GM21825 (cell line): Measurements from ENCODE around the gene ZNF821.
"Not testable (repeated sequence)": the region's sequence is repeated elsewhere in the genome, so short reads cannot be mapped to it uniquely, and the experiment has no call there.

Experiments
- ATAC-seq: cut with Tn5 transposase; IDR thresholded peaks from one replicate; pipeline ENCODE4 v1.9.1; 2021; ENCODE audit warnings: mild to moderate bottlenecking, moderate library complexity; ENCODE audit not compliant: unreplicated experiment

Gene ZNF821

DNA sequence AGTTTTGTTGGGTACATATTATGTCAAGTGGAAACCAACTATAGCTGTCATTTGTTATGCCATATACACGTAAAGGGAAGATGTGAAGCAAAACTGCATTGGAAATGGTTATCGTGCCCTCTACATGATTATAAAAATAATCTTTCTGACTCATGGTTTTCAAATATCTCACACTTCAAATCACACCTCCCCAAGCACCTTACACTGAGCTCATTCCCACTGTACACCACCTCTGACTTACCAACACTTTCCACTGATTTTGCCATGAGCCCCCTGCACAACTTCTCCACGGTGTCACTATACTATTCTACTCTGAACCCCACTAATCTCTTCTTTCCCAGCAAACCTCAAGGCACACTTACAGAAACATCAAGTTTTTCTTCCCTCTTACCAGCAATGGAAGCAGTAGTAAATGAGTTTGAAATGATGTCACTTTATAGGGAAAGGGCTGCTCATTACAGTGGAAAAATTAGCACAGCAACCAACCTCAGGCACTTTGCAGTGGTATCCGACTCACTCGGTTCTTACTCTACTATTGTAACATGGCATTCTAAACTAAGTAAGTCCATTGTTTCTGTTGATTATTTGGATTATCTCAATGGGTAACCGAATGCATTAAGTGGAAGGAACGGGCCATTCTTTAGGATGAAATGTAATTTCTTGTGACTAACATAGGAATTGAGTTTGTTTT, 18.7 kb downstream of the ZNF821 start:
- ATAC-seq = no peak

DNA sequence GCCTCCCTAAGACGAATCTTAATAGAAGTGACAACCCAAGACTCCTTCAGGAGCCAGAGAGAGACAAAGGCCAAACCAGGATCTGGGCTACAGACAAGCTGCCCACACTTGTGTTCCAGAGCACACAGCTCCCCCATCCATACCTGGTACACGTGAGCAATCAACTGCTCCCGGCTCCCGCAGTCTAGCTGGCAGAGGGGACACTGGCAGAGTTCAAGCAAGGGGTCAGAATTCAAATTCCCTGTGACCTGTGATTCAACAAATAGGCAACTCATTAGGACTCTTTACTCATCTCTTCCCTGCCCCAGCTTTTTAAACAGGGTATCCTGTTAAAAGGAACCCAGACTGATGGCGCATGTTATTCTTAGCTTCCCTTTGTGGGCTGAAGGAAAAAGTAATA, 20.0 kb downstream of the ZNF821 start:
- no peak for ATAC-seq

DNA sequence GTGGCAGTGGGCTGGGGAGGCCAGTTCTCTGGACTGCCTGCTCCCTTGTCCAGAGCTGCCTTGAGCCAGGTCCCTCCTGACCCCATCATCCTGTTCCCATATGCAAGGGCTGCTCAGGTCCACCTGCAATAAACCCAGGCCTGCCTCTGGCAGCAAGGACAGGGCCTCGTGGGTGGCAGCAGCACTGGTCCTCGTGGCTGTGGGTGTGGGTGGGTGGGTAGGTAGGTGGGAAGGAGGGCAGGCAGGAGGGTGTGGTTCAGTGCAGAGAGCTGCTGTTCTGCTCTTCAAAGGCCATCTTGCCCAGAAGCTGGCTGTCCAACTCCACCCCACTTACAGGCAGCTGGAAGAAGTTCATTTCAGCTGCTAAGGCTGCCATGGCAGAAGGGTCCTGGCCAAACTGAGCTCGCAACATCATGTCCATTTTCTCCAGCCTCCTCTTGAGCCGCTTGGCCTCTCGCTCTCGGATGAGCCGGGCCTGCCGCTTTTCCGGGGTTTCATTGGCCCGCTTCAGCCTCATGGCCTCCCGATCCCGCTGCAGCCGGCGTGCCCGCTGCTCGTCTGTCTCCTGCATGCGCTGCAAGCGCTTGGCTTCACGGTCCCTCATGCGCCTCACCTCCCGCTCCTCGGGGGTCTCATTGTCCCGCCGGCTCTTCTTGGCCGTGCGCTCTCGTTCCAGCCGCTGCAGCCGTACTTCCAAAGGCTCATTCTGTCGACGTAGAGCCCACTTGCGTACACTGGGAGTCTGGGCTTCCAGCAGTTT, 24.0 kb downstream of the ZNF821 start:
- no peak for ATAC-seq

- ATAC-seq = no peak
Observed at GRCh38 chr16:71855937-71856662, 27.9 kb downstream of the ZNF821 start.

DNA sequence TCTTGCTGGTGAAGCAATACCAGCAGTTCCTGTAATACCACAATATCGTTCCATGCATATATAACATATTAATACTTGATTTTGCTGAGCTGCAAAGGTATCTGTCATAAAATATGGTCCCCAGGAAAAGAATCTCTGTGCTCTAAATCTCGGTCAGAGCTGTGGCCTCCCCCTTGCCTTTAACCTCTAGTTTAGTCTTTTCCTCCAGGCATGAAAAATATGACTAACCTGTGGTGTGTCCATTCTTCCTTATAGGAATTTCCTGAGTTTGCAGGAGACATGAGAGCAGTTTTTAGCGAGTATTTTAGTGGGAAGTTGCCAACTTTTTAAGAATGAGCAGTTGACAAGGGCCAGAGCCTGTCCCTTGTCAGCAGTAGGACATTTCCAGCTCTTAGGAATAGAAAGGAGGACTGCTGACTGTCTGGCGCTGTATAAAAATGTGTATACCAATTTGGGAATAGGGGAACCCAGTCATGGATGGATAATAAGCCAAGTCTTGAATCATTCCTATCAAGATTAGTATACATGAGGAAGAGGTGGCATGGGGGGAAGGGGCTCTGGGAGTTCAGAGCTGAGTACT, 29.5 kb downstream of the ZNF821 start:
- no peak for ATAC-seq

- ATAC-seq = peak; percentile 60
Observed at GRCh38 chr16:71853413-71853812, 30.6 kb downstream of the ZNF821 start.

- no peak for ATAC-seq
Observed at GRCh38 chr16:71852561-71852960, 31.4 kb downstream of the ZNF821 start.

DNA sequence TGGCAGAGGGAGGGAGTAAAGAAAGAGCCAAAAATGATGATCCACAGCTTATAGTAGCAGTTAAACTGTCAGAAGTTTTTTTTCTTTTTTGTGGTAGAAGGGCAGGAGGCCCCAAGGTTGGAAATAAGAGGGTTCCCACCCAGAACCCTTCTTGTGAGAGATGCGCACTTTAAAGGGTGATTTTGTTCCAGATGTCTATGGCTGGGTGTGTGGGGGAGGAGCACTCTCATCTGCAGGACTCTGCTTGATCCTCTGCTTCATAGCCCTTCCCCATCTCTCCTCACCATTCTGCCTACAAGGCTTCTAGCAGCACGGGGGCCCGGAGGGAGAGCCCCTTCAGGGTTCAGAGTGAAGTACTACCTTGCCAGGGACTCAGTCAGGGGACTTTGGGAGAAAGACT, 31.8 kb downstream of the ZNF821 start:
- ATAC-seq = no peak

DNA sequence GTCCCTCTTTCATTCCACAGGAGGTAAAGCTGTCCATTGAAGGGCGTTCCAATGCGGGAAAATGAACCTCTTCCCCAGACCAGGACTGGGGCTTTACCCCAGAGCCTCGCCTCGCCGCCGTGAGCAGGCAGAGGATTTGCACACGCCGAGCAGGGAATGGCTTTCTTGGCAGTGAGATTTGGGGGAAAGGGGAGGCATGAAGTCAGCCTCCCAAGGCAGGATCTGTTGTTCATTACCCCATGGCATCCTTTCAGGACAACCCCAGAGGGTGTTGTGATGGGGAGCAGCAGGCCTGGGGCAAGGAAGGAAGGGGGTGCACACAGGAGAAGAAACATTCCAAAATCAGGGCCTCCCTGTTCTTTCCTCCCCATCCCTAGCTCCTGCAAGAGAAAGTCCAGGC, 32.2 kb downstream of the ZNF821 start:
- ATAC-seq = no peak

GRCh38 chr16:71848622-71849021, 35.4 kb downstream of the ZNF821 start:
- ATAC-seq = no peak

DNA sequence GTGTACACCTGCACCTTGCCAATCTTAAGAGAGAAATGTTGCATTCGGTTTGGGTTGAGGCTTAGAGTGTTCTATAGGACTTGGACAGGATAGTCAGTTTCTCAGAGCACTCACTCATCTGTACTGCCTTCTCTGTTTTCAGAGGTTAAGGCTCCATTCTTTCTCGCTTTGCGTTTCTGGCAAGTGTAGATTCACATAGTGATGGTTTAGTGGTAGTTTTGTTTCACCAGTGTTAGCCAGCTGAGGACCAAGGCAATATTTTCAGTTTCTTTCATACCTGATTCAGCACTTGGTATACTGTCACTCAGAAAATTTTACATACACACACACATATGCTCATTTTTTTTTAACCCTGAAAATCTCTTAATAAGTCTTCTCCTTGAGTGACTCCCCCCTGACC, 36.9 kb downstream of the ZNF821 start:
- ATAC-seq = no peak

DNA sequence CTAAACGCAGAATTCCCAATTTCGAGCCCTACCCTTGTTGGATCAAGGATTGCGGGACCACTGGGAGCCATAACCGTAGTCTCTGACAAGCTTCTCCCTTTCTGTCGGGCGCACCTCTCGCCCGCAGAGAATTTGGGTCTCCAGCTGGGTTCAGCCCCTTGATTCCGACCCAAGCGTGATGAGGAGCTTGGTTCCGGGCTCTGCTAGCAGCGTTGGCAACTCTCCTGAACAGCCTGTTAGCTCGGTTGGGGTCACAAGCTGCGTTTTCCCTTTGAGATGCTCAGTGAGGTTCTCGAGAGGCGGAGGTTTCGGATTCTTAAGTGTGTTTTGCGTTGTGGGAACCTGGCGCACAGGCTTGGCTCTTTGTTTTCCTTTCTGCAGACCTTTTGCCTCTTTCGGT, 37.6 kb downstream of the ZNF821 start:
- no peak for ATAC-seq

GRCh38 chr16:71845639-71846430, 38.1 kb downstream of the ZNF821 start, which contains the start of gene ATXN1L:
ATXN1L (plus strand) TSS chr16:71845976; CDS start chr16:71849741, 3,765 bp downstream.
- ATAC-seq = peak; percentile 65

GRCh38 chr16:71843572-71843971, 40.4 kb downstream of the ZNF821 start:
- no peak for ATAC-seq

- ATAC-seq = no peak
Observed at GRCh38 chr16:71840052-71840451, 43.9 kb downstream of the ZNF821 start.

DNA sequence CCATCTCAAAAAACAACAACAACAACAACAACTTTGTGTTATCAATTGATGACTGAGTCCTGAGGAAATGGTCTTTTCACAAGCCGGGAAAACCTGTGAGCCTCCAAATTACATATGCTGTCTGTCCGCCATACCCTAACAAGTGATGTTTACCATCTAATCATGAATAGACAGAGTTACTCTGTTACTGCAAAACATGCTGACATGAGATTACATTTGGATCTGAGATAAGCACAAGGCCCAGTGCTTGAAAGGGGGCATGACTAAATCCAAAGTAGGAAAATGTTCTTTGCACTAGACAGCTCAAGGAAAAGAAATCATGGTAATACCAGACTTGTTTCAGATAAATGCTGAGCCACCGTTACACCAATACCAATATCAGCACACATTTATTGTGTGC, 46.8 kb downstream of the ZNF821 start:
- no peak for ATAC-seq

DNA sequence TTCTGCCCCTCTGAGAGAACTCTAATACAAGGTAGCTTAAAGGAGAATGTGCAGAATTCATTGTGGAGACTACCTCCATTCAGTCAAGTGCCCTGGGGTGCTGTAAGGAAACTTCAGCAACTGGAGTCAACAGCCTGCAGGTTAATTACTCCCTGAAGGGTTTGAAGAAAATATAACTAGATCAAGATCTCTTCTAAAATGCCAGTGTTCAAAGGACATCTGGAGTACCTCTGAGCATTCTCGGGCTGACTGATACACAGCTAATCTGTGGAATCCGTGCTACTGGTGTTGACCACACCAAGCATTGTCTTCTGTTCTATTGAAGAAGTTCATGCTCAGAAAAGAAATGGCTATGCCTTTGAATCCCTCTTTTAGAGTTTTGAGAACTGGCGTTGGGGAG, 49.7 kb downstream of the ZNF821 start:
- ATAC-seq = no peak

DNA sequence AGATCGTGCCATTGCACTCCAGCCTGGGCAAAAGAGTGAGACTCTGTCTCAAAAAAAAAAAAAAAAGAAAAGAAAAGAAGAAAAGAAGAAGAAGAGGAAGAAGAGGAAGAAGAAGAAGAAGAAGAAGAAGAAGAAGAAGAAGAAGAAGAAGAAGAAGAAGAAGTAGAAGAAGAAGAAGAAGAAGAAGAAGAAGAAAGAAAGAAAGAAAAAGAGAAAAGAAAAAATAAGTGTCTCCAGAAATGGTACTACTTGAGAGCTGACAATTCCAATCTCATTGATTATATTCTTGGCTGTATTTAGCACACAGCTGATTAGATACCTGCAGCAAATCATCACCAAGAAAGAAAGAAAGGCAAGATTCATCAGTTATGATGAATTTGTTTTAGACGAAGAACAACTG, 51.9 kb downstream of the ZNF821 start:
- ATAC-seq = not testable (repeated sequence)

DNA sequence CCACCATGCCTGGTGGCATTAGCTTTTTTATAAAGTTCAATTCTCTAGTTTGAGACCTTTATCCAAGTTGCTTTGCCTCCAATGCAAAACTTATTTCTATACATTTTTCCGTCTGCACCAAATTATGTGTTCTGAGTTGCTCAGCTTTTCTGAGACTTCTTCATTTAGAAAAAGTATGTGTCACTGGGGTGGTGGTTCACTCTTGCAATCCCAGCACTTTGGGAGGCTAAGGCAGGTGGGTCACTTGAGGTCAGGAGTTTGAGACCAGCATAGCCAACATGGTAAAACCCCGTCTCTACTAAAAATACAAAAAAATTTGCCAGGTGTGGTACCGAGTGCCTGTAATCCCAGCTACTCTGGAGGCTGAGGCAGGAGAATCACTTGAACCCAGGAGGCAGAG, 52.3 kb downstream of the ZNF821 start:
- not testable (repeated sequence) for ATAC-seq

DNA sequence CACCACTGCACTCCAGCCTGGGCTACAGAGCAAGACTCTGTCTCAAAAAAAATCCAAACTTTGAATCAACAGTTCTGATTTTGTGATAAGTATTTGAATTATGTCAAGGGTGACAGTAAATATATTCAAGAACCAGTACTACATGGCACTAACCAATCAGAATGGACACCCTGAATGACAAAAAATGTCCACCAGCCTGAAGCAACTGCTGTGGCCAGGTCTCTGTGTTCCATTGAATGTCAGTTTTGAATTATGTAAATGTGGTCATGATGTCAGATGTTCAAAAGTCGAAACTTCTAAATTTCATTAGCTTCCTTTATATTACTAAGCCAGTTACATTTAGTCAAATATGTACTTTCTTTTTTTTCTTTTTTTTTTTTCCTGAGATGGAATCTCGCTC, 53.6 kb downstream of the ZNF821 start:
- ATAC-seq = no peak
